Hepatocyte (in vitro differentiated cells): ENCODE results near the gene ZBTB43.

Experiments
- CTCF ChIP-seq: fragments of 200-600 bp; sonication (generic); IDR thresholded peaks from 2 replicates; pipeline ENCODE4 v1.5.1; 2016; ENCODE audit warnings: antibody characterized with exemption, mild to moderate bottlenecking; ENCODE audit not compliant: poor library complexity
- EZH2 ChIP-seq: fragments of 200-600 bp; sonication (generic); IDR thresholded peaks from 2 replicates; pipeline ENCODE4 v1.6.1; 2016; ENCODE audit warnings: antibody characterized with exemption, mild to moderate bottlenecking, borderline replicate concordance
- EZH2phosphoT487 ChIP-seq: fragments of 200-600 bp; sonication (generic); IDR thresholded peaks from one replicate; pipeline ENCODE4 v1.6.1; 2018; ENCODE audit warnings: antibody characterized with exemption, mild to moderate bottlenecking, low read depth, moderate library complexity; ENCODE audit not compliant: unreplicated experiment, severe bottlenecking

GRCh38 chr9:126875756-126876510 is 71.1 kb downstream of the ZBTB43 start:
- TF ChIP-seq CTCF, result no peak
- TF ChIP-seq EZH2, result no peak
- no peak for TF ChIP-seq EZH2phosphoT487
